GM18867 (cell line): ENCODE results near the gene TTBK1.

Experiments used
- ATAC-seq: cut with Tn5 transposase; IDR thresholded peaks from one replicate; pipeline ENCODE4 v1.9.1; 2021; ENCODE audit warnings: mild to moderate bottlenecking, moderate library complexity; ENCODE audit not compliant: unreplicated experiment

The TTBK1 gene

DNA sequence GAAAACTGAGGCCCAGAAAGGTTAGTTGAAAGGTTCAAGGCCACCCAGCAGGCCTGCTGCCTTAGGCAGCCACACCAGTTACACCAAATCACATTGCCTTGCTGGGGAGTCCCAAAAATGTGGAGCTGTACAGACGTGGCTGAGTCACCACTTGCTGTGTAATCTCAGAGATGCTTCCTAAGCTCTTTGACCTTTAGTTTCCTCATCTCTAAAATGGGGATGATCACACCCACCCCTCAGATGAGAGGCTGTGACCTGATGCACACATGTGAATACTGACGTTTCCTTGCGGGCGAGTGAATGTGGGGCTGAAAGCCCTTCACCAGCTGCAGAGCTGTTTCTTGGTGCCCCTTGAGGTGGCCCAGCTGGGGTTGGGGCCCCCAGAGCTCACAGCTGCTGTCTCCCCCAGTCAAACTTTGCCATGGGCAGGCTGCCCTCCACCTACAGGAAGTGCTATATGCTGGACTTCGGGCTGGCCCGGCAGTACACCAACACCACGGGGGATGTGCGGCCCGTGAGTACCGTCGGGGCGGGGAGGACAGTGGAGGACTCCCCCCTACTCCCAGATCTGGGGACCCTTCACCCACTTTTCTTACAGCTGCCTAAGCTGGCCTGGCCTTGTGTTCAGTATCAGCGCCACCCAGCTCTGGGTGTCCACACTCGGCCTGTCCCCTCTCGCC, 11.0 kb downstream of the TTBK1 start:
- ATAC-seq, result no peak

DNA sequence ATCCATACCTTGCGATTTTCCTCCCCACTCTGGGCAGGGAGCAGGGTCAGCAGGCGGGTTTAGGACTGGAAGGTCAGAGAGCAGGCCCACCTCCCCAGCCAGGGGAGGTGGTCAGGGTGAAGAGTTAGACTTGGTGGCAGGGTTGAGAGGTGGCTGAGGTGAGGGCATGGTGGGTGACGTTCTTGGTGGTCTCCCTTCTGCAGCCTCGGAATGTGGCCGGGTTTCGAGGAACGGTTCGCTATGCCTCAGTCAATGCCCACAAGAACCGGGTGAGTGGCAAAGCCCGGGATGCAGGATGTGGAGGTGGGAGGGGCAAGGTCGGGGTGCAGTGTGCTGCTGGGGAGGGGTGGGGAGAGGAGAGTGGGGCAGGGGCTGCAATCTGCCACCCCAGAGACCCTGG, 11.6 kb downstream of the TTBK1 start:
- ATAC-seq, result no peak

DNA sequence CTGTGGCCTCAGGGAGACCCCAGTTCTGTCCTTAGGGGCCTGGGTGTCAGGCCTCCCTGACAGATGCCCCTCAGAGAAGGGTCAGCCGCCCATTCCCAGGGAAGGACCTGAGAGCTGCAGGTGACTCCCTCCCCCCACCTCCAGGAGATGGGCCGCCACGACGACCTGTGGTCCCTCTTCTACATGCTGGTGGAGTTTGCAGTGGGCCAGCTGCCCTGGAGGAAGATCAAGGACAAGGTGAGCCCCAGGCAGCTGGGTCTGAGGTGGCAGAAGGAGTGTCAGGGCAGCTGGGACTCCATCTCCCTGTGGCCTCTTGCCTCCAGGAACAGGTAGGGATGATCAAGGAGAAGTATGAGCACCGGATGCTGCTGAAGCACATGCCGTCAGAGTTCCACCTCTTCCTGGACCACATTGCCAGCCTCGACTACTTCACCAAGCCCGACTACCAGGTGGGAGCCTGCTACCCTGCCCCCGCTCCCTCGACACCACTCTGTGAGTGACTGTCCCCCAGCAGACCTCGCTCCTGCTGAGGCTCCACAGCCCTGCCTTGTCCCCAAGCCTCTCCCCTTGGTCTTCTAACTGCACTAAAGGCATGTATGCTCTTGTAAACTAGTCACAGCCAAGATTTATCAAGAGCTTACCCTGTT, 12.2 kb downstream of the TTBK1 start:
- no peak for ATAC-seq

DNA sequence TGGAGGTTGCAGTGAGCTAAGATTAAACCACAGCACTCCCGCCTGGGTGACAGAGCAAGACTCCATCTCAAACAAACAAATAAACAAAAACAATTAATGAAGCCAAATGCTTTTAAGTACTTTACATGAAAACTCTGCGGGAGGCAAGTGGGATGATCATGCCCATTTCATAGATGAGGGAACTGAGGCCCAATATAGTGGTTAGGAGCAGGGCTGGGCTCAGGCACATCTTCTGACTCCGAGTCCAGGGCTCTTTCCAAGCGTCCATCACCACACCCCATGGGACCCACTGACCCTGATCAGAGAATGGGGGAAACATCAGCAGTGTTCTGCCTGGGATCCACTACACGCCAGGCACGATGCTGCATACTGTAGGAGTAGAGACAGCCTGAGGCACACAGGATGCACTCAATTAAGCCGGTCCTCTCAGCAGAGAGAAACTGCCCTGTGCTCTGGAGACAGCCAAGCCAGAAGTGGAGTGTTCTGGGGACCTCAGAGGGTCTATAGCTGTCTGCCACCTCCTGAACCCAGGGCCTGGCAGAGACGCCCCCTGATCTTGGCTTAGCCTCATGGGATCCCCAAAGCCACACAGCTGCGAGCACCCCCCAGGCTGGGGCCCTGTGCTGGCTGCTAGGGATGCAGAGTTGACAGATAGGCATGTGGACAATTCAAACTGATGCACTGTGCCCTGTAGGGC, 13.5 kb downstream of the TTBK1 start:
- no peak for ATAC-seq

DNA sequence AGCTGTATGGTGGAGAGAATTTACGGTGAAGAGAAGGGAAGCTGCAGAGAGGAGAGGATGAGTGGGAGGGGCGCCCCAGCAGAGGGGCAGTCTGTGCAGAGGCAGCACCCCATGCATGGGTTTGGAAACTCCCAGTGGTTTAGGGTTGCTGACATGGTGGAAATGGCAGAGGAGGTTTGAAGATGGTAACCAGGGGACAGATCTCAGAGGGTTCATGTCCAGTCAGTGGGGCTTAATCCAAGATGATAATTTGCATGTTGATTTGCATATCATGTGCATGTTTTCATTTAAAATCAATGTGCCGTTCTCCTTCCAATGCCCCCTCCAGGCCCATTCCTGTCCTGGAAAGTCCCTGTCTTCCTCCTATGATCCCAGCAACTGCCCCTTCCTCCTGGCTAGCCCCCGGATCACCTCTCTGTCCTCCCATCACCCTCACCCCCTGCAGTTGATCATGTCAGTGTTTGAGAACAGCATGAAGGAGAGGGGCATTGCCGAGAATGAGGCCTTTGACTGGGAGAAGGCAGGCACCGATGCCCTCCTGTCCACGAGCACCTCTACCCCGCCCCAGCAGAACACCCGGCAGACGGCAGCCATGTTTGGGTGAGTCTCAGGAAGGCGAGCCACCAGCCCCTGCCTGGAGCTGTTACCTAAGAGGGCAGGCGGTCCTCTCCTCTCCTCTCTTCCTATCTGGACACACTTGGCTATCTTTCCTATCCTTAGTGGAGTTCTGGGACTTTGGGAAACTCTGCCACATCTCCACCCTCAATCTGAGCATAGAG, 14.3 kb downstream of the TTBK1 start:
- no peak for ATAC-seq

DNA sequence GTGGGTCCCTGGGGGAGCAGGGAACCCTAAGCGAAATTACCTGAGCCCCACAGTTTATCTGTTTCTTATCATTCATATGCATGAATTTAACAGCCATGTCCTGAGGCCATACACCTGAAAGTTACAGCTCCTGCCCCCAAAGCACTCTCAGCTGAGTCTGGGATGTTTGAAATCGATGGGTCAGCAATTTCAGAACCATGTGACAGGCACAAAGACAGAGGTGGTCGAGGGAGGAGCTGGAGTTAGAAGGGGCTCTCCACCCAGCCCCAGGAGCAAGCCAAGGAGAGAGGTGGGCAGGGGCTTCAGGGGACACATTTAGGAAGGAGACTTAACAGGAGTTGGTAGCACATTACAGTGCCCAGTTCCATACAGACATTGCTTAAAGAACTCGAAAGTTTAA, 14.9 kb downstream of the TTBK1 start:
- ATAC-seq, result no peak

DNA sequence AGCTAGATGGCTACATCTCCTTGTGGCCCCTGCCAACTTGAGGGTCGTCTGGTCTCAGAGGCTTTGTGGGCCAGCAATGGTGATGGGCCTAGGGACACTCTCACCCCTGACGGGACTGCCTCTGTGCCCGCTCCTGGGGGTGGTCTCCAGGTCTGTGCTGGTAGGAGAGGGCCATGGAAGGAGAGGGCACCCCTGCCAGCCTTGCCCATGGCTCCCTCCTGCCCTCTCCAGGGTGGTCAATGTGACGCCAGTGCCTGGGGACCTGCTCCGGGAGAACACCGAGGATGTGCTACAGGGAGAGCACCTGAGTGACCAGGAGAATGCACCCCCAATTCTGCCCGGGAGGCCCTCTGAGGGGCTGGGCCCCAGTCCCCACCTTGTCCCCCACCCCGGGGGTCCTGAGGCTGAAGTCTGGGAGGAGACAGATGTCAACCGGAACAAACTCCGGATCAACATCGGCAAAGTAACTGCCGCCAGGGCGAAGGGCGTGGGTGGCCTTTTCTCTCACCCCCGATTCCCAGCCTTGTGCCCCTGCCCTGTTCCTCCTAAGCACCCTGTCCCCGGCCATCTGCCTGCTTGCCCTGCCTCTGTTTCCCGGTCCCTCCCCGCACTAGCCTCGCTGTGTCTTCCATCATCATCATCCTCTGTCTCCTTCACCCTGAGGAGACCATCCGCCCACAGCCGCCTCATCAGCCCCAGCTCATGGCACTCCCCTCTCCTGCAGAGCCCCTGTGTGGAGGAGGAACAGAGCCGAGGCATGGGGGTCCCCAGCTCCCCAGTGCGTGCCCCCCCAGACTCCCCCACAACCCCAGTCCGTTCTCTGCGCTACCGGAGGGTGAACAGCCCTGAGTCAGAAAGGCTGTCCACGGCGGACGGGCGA, 15.8 kb downstream of the TTBK1 start:
- ATAC-seq, result no peak

DNA sequence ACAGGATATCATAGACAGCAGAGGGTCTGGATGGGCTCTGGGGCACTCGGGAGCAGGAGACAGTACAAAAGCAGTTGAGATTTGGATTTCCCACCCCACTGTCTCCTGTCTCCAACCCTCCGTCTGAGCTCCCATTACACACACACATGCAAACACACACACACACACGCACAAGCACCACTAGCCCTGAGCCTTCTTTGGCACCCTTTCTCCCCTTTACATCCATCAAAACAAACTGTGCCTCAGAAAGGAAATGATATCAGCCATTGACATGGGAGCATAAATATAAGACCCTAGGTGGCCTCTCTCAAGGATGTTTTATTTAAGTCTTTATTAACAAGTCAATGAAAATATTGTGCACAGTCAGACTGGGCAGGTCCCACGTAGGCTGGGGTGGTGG, 17.5 kb downstream of the TTBK1 start:
- no peak for ATAC-seq

DNA sequence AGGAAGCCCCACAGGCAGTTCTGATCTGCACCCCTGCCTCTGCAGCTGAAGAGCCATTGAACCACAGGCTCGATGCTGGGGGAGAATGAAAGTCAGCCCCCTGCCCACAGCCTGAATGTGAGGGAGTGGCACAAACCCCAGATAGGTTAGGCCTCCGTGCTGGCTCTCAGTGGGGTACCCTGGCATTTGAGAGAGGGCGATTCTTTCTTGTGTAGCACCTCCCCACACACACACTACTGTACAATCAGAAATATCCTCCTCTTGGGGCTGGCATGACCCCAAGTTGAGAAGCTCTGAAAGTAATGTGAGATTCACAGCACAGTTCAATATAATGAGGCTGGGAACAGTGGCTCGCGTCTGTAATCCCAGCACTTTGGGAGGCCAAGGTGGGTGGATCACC, 17.9 kb downstream of the TTBK1 start:
- ATAC-seq, result no peak

DNA sequence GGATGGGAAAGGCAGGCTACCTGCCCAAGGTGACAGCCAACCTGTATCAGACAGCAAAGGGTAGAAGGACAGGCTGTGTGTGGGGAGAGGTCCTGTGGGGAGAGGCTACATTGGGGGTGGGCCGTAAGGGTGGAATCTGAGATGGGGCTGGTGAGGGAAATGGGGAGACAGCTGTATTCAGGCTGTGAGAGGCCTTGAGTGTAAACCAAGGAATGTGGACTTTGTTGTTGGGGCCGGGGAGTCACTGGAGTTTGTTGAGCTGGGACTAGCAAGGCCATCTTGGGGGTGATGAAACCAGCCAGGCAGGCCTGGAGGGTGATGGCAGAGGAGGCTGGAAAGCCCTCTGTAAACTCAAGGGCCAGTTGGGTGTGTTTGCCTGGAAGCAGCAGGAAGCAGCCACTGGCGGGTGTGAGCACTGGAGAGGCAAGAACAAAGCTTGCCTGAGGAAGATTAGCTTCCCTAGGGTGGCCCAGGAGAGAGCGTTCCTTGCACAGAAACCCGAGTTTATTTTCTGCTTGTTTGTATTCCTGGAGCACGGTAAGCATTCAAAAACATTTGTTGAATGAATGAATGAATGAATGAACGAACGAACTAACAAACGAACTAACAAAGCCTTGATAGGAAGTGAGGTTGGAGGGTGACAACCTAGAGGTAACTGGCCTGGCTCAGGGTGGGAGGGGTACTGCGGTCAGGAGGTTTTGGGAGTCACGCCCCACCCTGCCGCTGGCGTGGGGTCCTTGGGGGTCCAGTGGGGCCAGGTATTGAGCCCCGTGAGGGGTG, 18.9 kb downstream of the TTBK1 start:
- ATAC-seq, result no peak

DNA sequence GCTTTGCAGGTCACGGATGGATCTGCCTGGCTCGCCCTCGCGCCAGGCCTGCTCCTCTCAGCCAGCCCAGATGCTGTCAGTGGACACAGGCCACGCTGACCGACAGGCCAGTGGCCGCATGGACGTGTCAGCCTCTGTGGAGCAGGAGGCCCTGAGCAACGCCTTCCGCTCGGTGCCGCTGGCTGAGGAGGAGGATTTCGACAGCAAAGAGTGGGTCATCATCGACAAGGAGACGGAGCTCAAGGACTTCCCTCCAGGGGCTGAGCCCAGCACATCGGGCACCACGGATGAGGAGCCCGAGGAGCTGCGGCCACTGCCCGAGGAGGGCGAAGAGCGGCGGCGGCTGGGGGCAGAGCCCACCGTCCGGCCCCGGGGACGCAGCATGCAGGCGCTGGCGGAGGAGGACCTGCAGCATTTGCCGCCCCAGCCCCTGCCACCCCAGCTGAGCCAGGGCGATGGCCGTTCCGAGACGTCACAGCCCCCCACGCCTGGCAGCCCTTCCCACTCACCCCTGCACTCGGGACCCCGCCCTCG, 19.6 kb downstream of the TTBK1 start:
- no peak for ATAC-seq

DNA sequence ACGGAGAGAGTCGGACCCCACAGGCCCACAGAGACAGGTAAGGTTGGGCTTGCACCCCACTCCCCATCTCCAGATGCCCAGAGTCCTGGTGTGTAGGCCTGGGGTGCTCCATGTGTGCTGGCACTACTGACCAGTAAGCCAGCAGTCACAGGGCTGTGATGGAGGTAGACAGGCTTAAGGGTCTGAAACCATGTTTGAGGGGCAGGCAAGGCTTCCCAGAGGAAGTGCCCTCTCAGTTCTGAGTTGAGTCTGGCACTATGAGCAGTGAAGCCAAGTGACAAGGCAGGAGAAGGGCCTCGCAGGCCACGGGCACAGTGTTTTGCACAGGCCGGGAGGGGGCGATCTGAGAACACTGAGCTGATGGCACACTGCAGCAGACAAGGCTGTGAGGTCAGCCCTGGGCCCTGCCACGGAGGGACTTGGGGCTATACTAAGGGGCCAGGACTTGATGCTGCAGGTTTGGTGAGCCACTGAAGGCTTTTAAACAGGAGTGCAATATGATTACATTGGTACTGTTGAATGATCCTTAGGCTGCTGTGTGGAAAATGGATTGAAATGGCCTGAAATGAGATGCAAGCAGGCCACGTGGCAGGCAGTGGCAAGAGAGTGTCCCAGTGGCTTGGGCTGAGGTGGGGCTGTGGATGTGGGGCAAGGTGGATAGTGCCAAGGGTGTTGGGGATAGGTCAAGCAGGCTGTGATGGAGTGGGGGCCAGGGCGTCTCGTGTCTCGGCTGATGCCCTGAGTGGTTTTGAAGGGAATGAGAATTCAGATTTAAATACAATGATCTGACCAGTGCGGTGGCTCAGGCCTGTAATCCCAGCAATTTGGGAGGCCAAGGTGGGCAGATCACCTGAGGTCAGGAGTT, 20.3 kb downstream of the TTBK1 start:
- peak; percentile 71 for ATAC-seq

DNA sequence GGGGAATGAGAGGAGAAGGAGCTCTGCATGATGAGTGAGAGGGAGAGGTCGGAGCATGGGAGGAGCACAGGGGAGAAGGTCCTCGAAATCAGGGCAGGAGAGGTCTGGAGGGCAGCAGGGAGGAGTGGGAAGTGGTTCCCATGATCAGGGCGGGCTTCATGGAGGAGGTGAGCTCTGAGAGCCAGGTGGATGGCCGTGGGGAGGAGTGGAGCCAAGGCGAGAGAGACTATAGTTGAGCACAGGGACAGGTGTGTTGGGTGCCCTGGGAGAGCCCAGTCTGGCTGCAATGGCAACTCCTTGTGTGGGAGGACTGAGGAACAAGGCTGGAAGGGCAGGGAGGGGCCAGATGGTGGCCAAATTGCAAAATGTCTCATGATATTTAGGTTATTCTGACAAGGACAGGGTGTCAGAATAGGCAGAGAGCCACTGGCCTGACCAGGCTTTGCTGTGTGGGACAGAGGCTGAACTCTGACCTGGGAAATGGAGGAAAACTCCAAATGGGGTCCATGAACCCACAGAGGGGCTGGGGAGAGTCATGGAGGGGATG, 21.4 kb downstream of the TTBK1 start:
- ATAC-seq, result no peak

DNA sequence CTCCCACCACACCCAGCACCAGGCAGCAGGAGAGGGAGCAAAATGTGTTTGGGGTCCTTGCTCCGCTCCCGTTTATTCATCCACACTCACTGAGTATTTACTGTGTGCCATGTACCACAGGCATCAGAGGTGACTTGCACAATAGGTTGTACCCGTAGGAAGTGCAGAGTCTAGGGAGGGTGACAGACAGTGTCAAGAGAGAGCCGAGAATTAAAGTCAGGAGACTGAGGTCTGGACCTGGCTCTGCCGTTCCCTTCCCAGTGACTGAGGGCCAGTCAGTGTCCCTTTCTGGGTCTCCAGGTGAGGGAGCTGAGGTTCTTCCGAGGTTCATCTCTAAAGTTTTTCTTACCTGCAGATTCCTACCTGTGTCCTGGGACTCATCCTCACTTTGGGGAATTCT, 22.3 kb downstream of the TTBK1 start:
- no peak for ATAC-seq

DNA sequence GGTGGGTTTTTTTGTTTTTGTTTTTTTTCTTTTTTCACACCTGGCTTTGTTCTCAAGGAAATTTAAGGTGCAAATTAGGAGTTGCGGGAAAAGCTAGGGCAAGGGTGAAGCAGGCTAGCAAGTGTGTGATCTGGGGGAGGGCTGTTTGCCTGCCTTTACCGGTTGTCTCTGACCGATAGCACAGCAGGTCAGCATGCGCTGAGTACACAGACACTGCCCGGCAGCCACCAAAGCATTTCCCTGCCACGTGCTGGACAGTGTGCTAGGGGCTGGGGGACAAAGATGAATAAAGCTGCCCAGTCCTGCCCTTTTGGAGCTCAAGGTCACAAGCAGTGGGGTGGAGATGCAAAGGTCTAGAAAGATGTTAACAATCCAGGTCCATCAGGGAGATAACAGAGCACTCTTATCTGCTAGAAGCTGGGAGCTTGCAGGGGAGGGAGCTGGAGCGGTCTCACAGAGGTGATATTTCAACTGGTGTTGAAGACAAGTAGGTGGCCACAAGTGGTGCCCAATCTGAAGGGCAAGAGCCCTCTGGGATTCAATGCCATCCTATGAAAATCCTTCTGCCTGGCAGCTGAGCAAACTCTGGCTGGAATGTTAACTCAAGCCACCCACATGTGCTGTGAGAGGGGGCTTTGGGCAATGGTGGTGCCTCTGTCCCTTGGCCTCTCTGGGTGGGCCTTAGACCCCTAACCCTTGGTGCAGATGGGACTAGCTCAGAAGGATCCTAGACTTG, 24.5 kb downstream of the TTBK1 start:
- no peak for ATAC-seq

DNA sequence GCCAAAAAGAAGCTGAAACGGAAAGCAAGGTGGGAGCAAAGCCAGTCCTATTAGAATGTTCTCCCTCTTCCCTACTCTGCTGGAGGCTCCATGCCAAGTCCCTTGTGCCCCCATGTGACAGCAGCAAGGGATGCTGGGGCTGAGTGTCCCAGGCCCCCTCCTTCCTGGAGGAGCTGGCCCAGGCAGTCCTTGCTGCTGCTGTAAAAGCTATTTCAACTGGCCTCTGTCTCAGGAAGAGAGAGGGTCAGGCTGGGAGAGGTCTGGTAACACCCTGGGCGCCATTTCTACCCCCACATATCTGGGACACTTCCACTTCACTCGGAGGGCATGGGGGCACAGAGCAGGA, 25.0 kb downstream of the TTBK1 start:
- ATAC-seq, result no peak

DNA sequence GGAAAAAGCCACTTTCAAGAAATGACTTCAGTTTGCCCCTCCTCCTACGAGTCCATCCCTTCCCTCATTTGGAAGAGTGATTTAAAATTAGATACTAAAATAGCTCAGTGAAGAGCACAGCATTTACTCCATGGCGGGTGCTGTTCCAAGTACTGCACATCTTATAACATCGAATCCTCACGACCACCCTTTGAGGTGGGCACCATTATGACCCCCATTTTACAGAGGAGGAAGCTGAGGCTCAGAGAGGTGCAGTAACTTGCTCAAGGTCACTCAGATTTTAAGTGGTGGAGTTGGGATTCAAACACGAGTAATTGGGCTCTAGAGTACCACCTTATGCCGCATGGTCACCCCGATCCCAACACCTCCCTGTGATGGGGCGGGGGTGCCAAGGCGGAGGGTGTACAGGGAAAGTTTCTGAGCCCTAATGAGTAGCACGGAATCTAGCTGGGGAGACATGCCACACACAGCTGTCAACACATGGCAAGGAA, 25.5 kb downstream of the TTBK1 start:
- ATAC-seq, result no peak
